Activated naive CD4-positive, alpha-beta T cell treated with anti-CD3 and anti-CD28 coated beads, Interleukin-2, amount 50 U/mL, for 24 hours (primary cell): ENCODE data around the gene BTC.
"Not testable (repeated sequence)": the region's sequence is repeated elsewhere in the genome, so short reads cannot be mapped to it uniquely, and the experiment has no call there.

ENCODE experiments used
- H3K27ac Mint-ChIP-seq: one replicate; pipeline ENCODE4 v1.8.0; 2021; ENCODE audit warnings: mild to moderate bottlenecking, mixed read lengths
- H3K27me3 Mint-ChIP-seq: one replicate; pipeline ENCODE4 v1.8.0; 2021; ENCODE audit warnings: mixed read lengths
- H3K36me3 Mint-ChIP-seq: one replicate; pipeline ENCODE4 v1.8.0; 2021; ENCODE audit warnings: mixed read lengths
- H3K4me1 Mint-ChIP-seq: one replicate; pipeline ENCODE4 v1.8.0; 2021; ENCODE audit warnings: mixed read lengths
- H3K4me3 Mint-ChIP-seq: one replicate; pipeline ENCODE4 v1.8.0; 2021; ENCODE audit warnings: mild to moderate bottlenecking, mixed read lengths
- H3K9me3 Mint-ChIP-seq: one replicate; pipeline ENCODE4 v1.8.0; 2021; ENCODE audit warnings: mixed read lengths

Gene BTC

GRCh38 chr4:74794382-74795010 is at the start of gene BTC:
Gene BTC (minus strand): TSS chr4:74794523. CDS start chr4:74794325, 198 bp downstream.
- Mint-ChIP-seq H3K4me1 (no peaks in the 10 kb centered on the region), H3K9me3 (peaks cover 12% of the 10 kb centered on the region), H3K27ac (no peak within 1 kb of the TSS), H3K27me3 (peaks cover 29% of the 10 kb centered on the region), H3K36me3 (no peaks in the 10 kb centered on the region), H3K4me3 (peak within 1 kb of the TSS; percentile 39)

- Mint-ChIP-seq H3K4me1 (no peaks in the 10 kb centered on the region), H3K4me3 (no peak overlapping the region), H3K36me3 (no peaks in the 10 kb centered on the region), H3K9me3 (no peaks in the 10 kb centered on the region), H3K27ac (no peak overlapping the region), H3K27me3 (peaks cover 2% of the 10 kb centered on the region)
Observed at GRCh38 chr4:74840936-74841509, 46.7 kb upstream of the BTC start.

- no peaks in the 10 kb centered on the region for H3K4me1 Mint-ChIP-seq
- no peaks in the 10 kb centered on the region for H3K36me3 Mint-ChIP-seq
- no peak overlapping the region for H3K27ac Mint-ChIP-seq
- no peaks in the 10 kb centered on the region for H3K9me3 Mint-ChIP-seq
- H3K27me3 Mint-ChIP-seq: peaks cover 2% of the 10 kb centered on the region
- no peak overlapping the region for H3K4me3 Mint-ChIP-seq
Observed at GRCh38 chr4:74838746-74839370, 44.5 kb upstream of the BTC start.

- no peaks in the 10 kb centered on the region for H3K4me1 Mint-ChIP-seq
- no peaks in the 10 kb centered on the region for H3K36me3 Mint-ChIP-seq
- peaks cover 2% of the 10 kb centered on the region for H3K27me3 Mint-ChIP-seq
- H3K4me3 Mint-ChIP-seq: no peak overlapping the region
- H3K9me3 Mint-ChIP-seq: peaks cover 20% of the 10 kb centered on the region
- H3K27ac Mint-ChIP-seq: no peak overlapping the region
Observed at GRCh38 chr4:74830928-74831327, 36.6 kb upstream of the BTC start.

GRCh38 chr4:74823194-74823593 is 28.9 kb upstream of the BTC start:
- no peaks in the 10 kb centered on the region for H3K36me3 Mint-ChIP-seq
- peaks cover 11% of the 10 kb centered on the region for H3K9me3 Mint-ChIP-seq
- H3K4me3 Mint-ChIP-seq: no peak overlapping the region
- H3K27me3 Mint-ChIP-seq: peaks cover 1% of the 10 kb centered on the region
- no peak overlapping the region for H3K27ac Mint-ChIP-seq
- no peaks in the 10 kb centered on the region for H3K4me1 Mint-ChIP-seq

- no peak overlapping the region for H3K4me3 Mint-ChIP-seq
- no peaks in the 10 kb centered on the region for H3K4me1 Mint-ChIP-seq
- peaks cover 1% of the 10 kb centered on the region for H3K27me3 Mint-ChIP-seq
- H3K9me3 Mint-ChIP-seq: peaks cover 5% of the 10 kb centered on the region
- no peak overlapping the region for H3K27ac Mint-ChIP-seq
- no peaks in the 10 kb centered on the region for H3K36me3 Mint-ChIP-seq
Observed at GRCh38 chr4:74822603-74823002, 28.3 kb upstream of the BTC start.

- no peaks in the 10 kb centered on the region for H3K36me3 Mint-ChIP-seq
- no peak overlapping the region for H3K4me3 Mint-ChIP-seq
- H3K27me3 Mint-ChIP-seq: peaks cover 1% of the 10 kb centered on the region
- no peaks in the 10 kb centered on the region for H3K4me1 Mint-ChIP-seq
- no peak overlapping the region for H3K27ac Mint-ChIP-seq
- H3K9me3 Mint-ChIP-seq: peaks cover 4% of the 10 kb centered on the region
Observed at GRCh38 chr4:74821541-74821940, 27.2 kb upstream of the BTC start.

- no peaks in the 10 kb centered on the region for H3K36me3 Mint-ChIP-seq
- no peak overlapping the region for H3K27ac Mint-ChIP-seq
- no peaks in the 10 kb centered on the region for H3K4me1 Mint-ChIP-seq
- peaks cover 12% of the 10 kb centered on the region for H3K9me3 Mint-ChIP-seq
- H3K4me3 Mint-ChIP-seq: no peak overlapping the region
- peaks cover 2% of the 10 kb centered on the region for H3K27me3 Mint-ChIP-seq
Observed at GRCh38 chr4:74814052-74814451, 19.7 kb upstream of the BTC start.

- not testable (repeated sequence) for H3K4me1 Mint-ChIP-seq, H3K4me3 Mint-ChIP-seq, H3K36me3 Mint-ChIP-seq, H3K27me3 Mint-ChIP-seq, H3K27ac Mint-ChIP-seq
- H3K9me3 Mint-ChIP-seq: peaks cover 12% of the 10 kb centered on the region
Observed at GRCh38 chr4:74812056-74812455, 17.7 kb upstream of the BTC start.

- H3K4me1 Mint-ChIP-seq: no peaks in the 10 kb centered on the region
- no peak overlapping the region for H3K27ac Mint-ChIP-seq
- H3K27me3 Mint-ChIP-seq: no peaks in the 10 kb centered on the region
- H3K9me3 Mint-ChIP-seq: no peaks in the 10 kb centered on the region
- no peak overlapping the region for H3K4me3 Mint-ChIP-seq
- H3K36me3 Mint-ChIP-seq: no peaks in the 10 kb centered on the region
Observed at GRCh38 chr4:74805601-74806000, 11.3 kb upstream of the BTC start.

GRCh38 chr4:74800310-74800709 is 6.0 kb upstream of the BTC start:
- peaks cover 12% of the 10 kb centered on the region for H3K9me3 Mint-ChIP-seq
- no peaks in the 10 kb centered on the region for H3K4me1 Mint-ChIP-seq
- no peak overlapping the region for H3K27ac Mint-ChIP-seq
- H3K4me3 Mint-ChIP-seq: no peak overlapping the region
- no peaks in the 10 kb centered on the region for H3K36me3 Mint-ChIP-seq
- peaks cover 19% of the 10 kb centered on the region for H3K27me3 Mint-ChIP-seq

- H3K36me3 Mint-ChIP-seq: no peaks in the 10 kb centered on the region
- H3K27me3 Mint-ChIP-seq: peaks cover 31% of the 10 kb centered on the region
- H3K4me1 Mint-ChIP-seq: no peaks in the 10 kb centered on the region
- peaks cover 12% of the 10 kb centered on the region for H3K9me3 Mint-ChIP-seq
- H3K4me3 Mint-ChIP-seq: no peak overlapping the region
- no peak overlapping the region for H3K27ac Mint-ChIP-seq
Observed at GRCh38 chr4:74796631-74797030, 2.3 kb upstream of the BTC start.

GRCh38 chr4:74793757-74794381 is 454 bp downstream of the BTC start:
- Mint-ChIP-seq H3K27me3 (peaks cover 26% of the 10 kb centered on the region), H3K4me3 (peak overlapping the region; percentile 39), H3K36me3 (no peaks in the 10 kb centered on the region), H3K4me1 (no peaks in the 10 kb centered on the region), H3K27ac (no peak overlapping the region), H3K9me3 (peaks cover 12% of the 10 kb centered on the region)

- Mint-ChIP-seq H3K9me3 (peaks cover 2% of the 10 kb centered on the region), H3K27ac (no peak overlapping the region), H3K27me3 (peaks cover 16% of the 10 kb centered on the region), H3K4me1 (no peaks in the 10 kb centered on the region), H3K4me3 (no peak overlapping the region), H3K36me3 (no peaks in the 10 kb centered on the region)
Observed at GRCh38 chr4:74790652-74791051, 3.7 kb downstream of the BTC start.

- Mint-ChIP-seq H3K36me3 (no peaks in the 10 kb centered on the region), H3K4me1 (no peaks in the 10 kb centered on the region)
Observed at GRCh38 chr4:74789518-74789917, 4.8 kb downstream of the BTC start.

GRCh38 chr4:74777531-74777930 is 16.8 kb downstream of the BTC start:
- H3K27ac Mint-ChIP-seq: no peak overlapping the region
- H3K36me3 Mint-ChIP-seq: no peaks in the 10 kb centered on the region
- H3K4me1 Mint-ChIP-seq: no peaks in the 10 kb centered on the region
- no peak overlapping the region for H3K4me3 Mint-ChIP-seq
- H3K27me3 Mint-ChIP-seq: peaks cover 4% of the 10 kb centered on the region
- H3K9me3 Mint-ChIP-seq: no peaks in the 10 kb centered on the region

More at GRCh38 chr4:74789518-74789917, 4.8 kb downstream of the BTC start:
- Mint-ChIP-seq H3K4me3 (no peak overlapping the region), H3K27ac (no peak overlapping the region), H3K27me3 (peaks cover 13% of the 10 kb centered on the region), H3K9me3 (no peaks in the 10 kb centered on the region)
